HepG2 (cell line): ENCODE results near the gene TOB1. TPM values are rescaled to one million over a fixed set of nuclear protein-coding genes. Genes with fewer than 3 reads are reported as not detected.

ENCODE experiments used
- ARNTL ChIP-seq: sonication (generic); formaldehyde crosslinking; IDR thresholded peaks from 2 replicates; pipeline ENCODE4 v1.4.0; 2020; ENCODE audit warnings: mild to moderate bottlenecking, missing genetic modification reagents
- BRCA1 ChIP-seq: sonication (generic); formaldehyde crosslinking; IDR thresholded peaks from 2 replicates; pipeline ENCODE4 v1.4.0; 2020; ENCODE audit warnings: missing genetic modification reagents
- ETV6 ChIP-seq: sonication (generic); formaldehyde crosslinking; conservative IDR thresholded peaks from 2 replicates; pipeline ENCODE4 v1.4.0; 2020; ENCODE audit warnings: missing genetic modification reagents
- FOXJ3 ChIP-seq: sonication (generic); formaldehyde crosslinking; IDR thresholded peaks from 2 replicates; pipeline ENCODE4 v1.4.0; 2020; ENCODE audit warnings: missing genetic modification reagents, mild to moderate bottlenecking, borderline replicate concordance
- GATAD1 ChIP-seq: IDR thresholded peaks from 2 replicates; pipeline ENCODE4 v1.6.1; 2016; ENCODE audit warnings: missing genetic modification reagents, missing compliant biosample characterization
- HCFC1 ChIP-seq: fragments of 150-350 bp; IDR thresholded peaks from 2 replicates; pipeline ENCODE4 v1.6.1; 2014; ENCODE audit warnings: low read depth, low read length
- HOXA9 ChIP-seq: sonication (generic); formaldehyde crosslinking; IDR thresholded peaks from 2 replicates; pipeline ENCODE4 v1.8.1; 2022; ENCODE audit warnings: missing genetic modification reagents, mild to moderate bottlenecking, moderate library complexity, borderline replicate concordance
- MEF2D ChIP-seq: sonication (generic); formaldehyde crosslinking; IDR thresholded peaks from 2 replicates; pipeline ENCODE4 v1.5.1; 2020; ENCODE audit warnings: mild to moderate bottlenecking, missing genetic modification reagents
- MTA1 ChIP-seq: sonication (generic); formaldehyde crosslinking; IDR thresholded peaks from 2 replicates; pipeline ENCODE4 v1.4.0; 2020; ENCODE audit warnings: missing genetic modification reagents, mild to moderate bottlenecking, borderline replicate concordance
- NFE2L1 ChIP-seq: sonication (generic); formaldehyde crosslinking; IDR thresholded peaks from 2 replicates; pipeline ENCODE4 v1.4.0; 2020; ENCODE audit warnings: missing genetic modification reagents, mild to moderate bottlenecking, borderline replicate concordance
- NFYC ChIP-seq: IDR thresholded peaks from 2 replicates; pipeline ENCODE4 v1.6.1; 2016; ENCODE audit warnings: missing genetic modification reagents, missing compliant biosample characterization
- RELA ChIP-seq: sonication (generic); formaldehyde crosslinking; IDR thresholded peaks from 2 replicates; pipeline ENCODE4 v1.4.0; 2020; ENCODE audit warnings: missing genetic modification reagents
- ZFP1 ChIP-seq: IDR thresholded peaks from 2 replicates; pipeline ENCODE4 v1.6.1; 2016
- ZNF274 ChIP-seq: sonication (generic); formaldehyde crosslinking; IDR thresholded peaks from 2 replicates; pipeline ENCODE4 v1.5.1; 2020; ENCODE audit warnings: mild to moderate bottlenecking, missing genetic modification reagents
- ZNF33B ChIP-seq: sonication (generic); formaldehyde crosslinking; IDR thresholded peaks from 2 replicates; pipeline ENCODE4 v1.5.1; 2020; ENCODE audit warnings: mild to moderate bottlenecking, missing genetic modification reagents
- polyA plus RNA-seq, 8 experiments: library from polyadenylated mRNA; depleted of rRNA in 3 of 8; stranded (reverse) in 7 of 8; unstranded in 1 of 8; fragments of >200 nt; fragmentation: Illumina TruSeq in 4 of 8; extraction: Trizol in 4 of 8; gene quantifications; 2 replicates each; pipeline versions ENCODE4 v1.2.1 to v1.2.3, GENCODE V29; 2011 to 2016; ENCODE audit warnings: low read depth in 4 of 8, missing spikeins in 1 of 8, mixed read lengths in 1 of 8; ENCODE audit not compliant: insufficient read depth in 1 of 8
- total RNA-seq, 5 experiments: library from RNA; depleted of rRNA; stranded (reverse); fragments of >200 nt; fragmentation: Illumina TruSeq; extraction: Trizol; gene quantifications; 2 replicates each; pipeline ENCODE4 v1.2.3, GENCODE V29; 2016; ENCODE audit warnings: low read depth in 1 of 5
- TF ChIP-seq, protein P1 (sequence below): sonication (generic); formaldehyde crosslinking; IDR thresholded peaks from 2 replicates; pipeline ENCODE4 v1.4.0; 2020; ENCODE audit warnings: missing genetic modification reagents
- TF ChIP-seq, protein P2 (sequence below): sonication (generic); formaldehyde crosslinking; IDR thresholded peaks from 2 replicates; pipeline ENCODE4 v1.5.0; 2020; ENCODE audit warnings: missing genetic modification reagents
- TF ChIP-seq, protein P3 (sequence below): sonication (generic); formaldehyde crosslinking; IDR thresholded peaks from 2 replicates; pipeline ENCODE4 v1.8.0; 2022; ENCODE audit warnings: missing genetic modification reagents, mild to moderate bottlenecking, moderate library complexity, borderline replicate concordance
- TF ChIP-seq, protein P4 (sequence below): sonication (generic); formaldehyde crosslinking; IDR thresholded peaks from 2 replicates; pipeline ENCODE4; 2020; ENCODE audit warnings: missing genetic modification reagents, mild to moderate bottlenecking, borderline replicate concordance
- TF ChIP-seq, protein P5 (sequence below): sonication (generic); formaldehyde crosslinking; IDR thresholded peaks from 2 replicates; pipeline ENCODE4 v1.5.0; 2020; ENCODE audit warnings: missing genetic modification reagents
- TF ChIP-seq, protein P6 (sequence below): sonication (generic); formaldehyde crosslinking; IDR thresholded peaks from 2 replicates; pipeline ENCODE4 v1.5.0; 2020; ENCODE audit warnings: missing genetic modification reagents

TOB1 gene
- total and polyA plus RNA-seq, 2 of the 13 experiments (the other 11 are each of a cell fraction or from before 2014, with no cell fraction given) = 21.9 to 57.7 TPM

DNA sequence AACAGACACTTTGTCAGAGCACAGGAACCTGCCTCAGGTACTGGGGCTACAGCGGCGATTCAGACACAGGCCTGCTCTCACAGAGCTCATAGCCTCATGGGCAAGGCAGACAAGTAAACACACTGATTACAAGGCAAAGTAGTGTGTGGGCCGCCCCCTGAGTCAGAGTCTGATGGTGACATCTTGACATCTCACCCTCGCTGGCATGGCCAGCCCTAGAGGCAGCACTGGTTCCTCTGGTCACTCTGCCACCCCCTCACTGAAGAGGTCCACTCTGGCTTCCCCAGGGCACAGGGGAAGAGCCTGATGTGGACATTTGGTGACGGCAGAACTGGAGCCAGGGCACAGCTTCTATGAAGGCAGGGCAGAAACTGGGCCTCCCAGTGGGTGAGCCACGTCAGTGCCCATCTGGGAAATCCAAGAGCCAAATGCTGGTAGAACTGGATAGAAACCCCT lies 32.9 kb upstream of the TOB1 start (continued):
- TF ChIP-seq NFYC (CRISPR knock-in tag) (no peak), ARNTL (CRISPR knock-in tag) (no peak), MTA1 (peak; percentile 84; the same call in 1 of the 2 replicates), ZNF274 (CRISPR knock-in tag) (peak; percentile 42; the same call in 1 of the 2 replicates), MEF2D (CRISPR knock-in tag) (no peak), FOXJ3 (no peak), ETV6 (CRISPR knock-in tag) (0 out of 2 replicates have a peak, but pooled peaks have one; percentile 36), HOXA9 (CRISPR knock-in tag) (no peak), HCFC1 (no peak), NFE2L1 (no peak), GATAD1 (CRISPR knock-in tag) (0 out of 2 replicates have a peak, but pooled peaks have one; percentile 37), ZNF33B (CRISPR knock-in tag) (0 out of 2 replicates have a peak, but pooled peaks have one; percentile 76), BRCA1 (CRISPR knock-in tag) (no peak), ZFP1 (CRISPR knock-in tag) (no peak), RELA (CRISPR knock-in tag) (no peak)
- TF ChIP-seq, protein P1, sequence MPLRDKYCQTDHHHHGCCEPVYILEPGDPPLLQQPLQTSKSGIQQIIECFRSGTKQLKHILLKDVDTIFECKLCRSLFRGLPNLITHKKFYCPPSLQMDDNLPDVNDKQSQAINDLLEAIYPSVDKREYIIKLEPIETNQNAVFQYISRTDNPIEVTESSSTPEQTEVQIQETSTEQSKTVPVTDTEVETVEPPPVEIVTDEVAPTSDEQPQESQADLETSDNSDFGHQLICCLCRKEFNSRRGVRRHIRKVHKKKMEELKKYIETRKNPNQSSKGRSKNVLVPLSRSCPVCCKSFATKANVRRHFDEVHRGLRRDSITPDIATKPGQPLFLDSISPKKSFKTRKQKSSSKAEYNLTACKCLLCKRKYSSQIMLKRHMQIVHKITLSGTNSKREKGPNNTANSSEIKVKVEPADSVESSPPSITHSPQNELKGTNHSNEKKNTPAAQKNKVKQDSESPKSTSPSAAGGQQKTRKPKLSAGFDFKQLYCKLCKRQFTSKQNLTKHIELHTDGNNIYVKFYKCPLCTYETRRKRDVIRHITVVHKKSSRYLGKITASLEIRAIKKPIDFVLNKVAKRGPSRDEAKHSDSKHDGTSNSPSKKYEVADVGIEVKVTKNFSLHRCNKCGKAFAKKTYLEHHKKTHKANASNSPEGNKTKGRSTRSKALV (CRISPR knock-in tag) = no peak
- TF ChIP-seq, protein P2, sequence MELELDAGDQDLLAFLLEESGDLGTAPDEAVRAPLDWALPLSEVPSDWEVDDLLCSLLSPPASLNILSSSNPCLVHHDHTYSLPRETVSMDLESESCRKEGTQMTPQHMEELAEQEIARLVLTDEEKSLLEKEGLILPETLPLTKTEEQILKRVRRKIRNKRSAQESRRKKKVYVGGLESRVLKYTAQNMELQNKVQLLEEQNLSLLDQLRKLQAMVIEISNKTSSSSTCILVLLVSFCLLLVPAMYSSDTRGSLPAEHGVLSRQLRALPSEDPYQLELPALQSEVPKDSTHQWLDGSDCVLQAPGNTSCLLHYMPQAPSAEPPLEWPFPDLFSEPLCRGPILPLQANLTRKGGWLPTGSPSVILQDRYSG (CRISPR knock-in tag) = no peak
- TF ChIP-seq, protein P3, sequence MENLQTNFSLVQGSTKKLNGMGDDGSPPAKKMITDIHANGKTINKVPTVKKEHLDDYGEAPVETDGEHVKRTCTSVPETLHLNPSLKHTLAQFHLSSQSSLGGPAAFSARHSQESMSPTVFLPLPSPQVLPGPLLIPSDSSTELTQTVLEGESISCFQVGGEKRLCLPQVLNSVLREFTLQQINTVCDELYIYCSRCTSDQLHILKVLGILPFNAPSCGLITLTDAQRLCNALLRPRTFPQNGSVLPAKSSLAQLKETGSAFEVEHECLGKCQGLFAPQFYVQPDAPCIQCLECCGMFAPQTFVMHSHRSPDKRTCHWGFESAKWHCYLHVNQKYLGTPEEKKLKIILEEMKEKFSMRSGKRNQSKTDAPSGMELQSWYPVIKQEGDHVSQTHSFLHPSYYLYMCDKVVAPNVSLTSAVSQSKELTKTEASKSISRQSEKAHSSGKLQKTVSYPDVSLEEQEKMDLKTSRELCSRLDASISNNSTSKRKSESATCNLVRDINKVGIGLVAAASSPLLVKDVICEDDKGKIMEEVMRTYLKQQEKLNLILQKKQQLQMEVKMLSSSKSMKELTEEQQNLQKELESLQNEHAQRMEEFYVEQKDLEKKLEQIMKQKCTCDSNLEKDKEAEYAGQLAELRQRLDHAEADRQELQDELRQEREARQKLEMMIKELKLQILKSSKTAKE = no peak
- TF ChIP-seq, protein P4, sequence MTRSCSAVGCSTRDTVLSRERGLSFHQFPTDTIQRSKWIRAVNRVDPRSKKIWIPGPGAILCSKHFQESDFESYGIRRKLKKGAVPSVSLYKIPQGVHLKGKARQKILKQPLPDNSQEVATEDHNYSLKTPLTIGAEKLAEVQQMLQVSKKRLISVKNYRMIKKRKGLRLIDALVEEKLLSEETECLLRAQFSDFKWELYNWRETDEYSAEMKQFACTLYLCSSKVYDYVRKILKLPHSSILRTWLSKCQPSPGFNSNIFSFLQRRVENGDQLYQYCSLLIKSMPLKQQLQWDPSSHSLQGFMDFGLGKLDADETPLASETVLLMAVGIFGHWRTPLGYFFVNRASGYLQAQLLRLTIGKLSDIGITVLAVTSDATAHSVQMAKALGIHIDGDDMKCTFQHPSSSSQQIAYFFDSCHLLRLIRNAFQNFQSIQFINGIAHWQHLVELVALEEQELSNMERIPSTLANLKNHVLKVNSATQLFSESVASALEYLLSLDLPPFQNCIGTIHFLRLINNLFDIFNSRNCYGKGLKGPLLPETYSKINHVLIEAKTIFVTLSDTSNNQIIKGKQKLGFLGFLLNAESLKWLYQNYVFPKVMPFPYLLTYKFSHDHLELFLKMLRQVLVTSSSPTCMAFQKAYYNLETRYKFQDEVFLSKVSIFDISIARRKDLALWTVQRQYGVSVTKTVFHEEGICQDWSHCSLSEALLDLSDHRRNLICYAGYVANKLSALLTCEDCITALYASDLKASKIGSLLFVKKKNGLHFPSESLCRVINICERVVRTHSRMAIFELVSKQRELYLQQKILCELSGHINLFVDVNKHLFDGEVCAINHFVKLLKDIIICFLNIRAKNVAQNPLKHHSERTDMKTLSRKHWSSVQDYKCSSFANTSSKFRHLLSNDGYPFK (CRISPR knock-in tag) = 0 out of 2 replicates have a peak, but pooled peaks have one; percentile 13
- TF ChIP-seq, protein P5, sequence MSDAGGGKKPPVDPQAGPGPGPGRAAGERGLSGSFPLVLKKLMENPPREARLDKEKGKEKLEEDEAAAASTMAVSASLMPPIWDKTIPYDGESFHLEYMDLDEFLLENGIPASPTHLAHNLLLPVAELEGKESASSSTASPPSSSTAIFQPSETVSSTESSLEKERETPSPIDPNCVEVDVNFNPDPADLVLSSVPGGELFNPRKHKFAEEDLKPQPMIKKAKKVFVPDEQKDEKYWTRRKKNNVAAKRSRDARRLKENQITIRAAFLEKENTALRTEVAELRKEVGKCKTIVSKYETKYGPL (CRISPR knock-in tag) = no peak
- TF ChIP-seq, protein P6, sequence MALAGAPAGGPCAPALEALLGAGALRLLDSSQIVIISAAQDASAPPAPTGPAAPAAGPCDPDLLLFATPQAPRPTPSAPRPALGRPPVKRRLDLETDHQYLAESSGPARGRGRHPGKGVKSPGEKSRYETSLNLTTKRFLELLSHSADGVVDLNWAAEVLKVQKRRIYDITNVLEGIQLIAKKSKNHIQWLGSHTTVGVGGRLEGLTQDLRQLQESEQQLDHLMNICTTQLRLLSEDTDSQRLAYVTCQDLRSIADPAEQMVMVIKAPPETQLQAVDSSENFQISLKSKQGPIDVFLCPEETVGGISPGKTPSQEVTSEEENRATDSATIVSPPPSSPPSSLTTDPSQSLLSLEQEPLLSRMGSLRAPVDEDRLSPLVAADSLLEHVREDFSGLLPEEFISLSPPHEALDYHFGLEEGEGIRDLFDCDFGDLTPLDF (CRISPR knock-in tag) = no peak
